HUES6 (cell line): Measurements from ENCODE around the gene NGFR.

Source experiments
- H3K27ac ChIP-seq: 2 replicates; pipeline ENCODE4 v1.7.0; 2013; ENCODE audit warnings: low read depth, mild to moderate bottlenecking, low read length, inconsistent platforms
- H3K27me3 ChIP-seq: 2 replicates; pipeline ENCODE4 v1.6.1; 2013; ENCODE audit warnings: low read length; ENCODE audit not compliant: control insufficient read depth, insufficient read depth
- H3K36me3 ChIP-seq: 2 replicates; pipeline ENCODE4 v1.6.1; 2013; ENCODE audit warnings: low read length; ENCODE audit not compliant: control insufficient read depth, insufficient read depth
- H3K4me1 ChIP-seq: 2 replicates; pipeline ENCODE4 v1.6.1; 2013; ENCODE audit warnings: low read length; ENCODE audit not compliant: control insufficient read depth, insufficient read depth
- H3K4me3 ChIP-seq: 2 replicates; pipeline ENCODE4 v1.5.1; 2013; ENCODE audit warnings: low read depth, low read length
- H3K9ac ChIP-seq: one replicate; pipeline ENCODE4 v1.6.1; 2013; ENCODE audit warnings: mild to moderate bottlenecking, low read length
- H3K9me3 ChIP-seq: 2 replicates; pipeline ENCODE4 v1.6.1; 2013; ENCODE audit warnings: low read depth, low read length; ENCODE audit not compliant: control insufficient read depth, insufficient read depth

Gene NGFR

GRCh38 chr17:49494986-49495841 lies at the start of gene NGFR:
Gene NGFR, plus strand, starts transcription at chr17:49495293. Its CDS starts 125 bp downstream, at chr17:49495418.
- Histone ChIP-seq H3K4me1 (peaks cover 31% of the 10 kb centered on the region), H3K36me3 (no peaks in the 10 kb centered on the region), H3K27ac (no peak within 1 kb of the TSS), H3K9me3 (no peaks in the 10 kb centered on the region), H3K27me3 (peaks cover 65% of the 10 kb centered on the region), H3K4me3 (peak within 1 kb of the TSS; percentile 83), H3K9ac (no peak within 1 kb of the TSS)

- no peak overlapping the region for H3K27ac ChIP-seq
- H3K27me3 ChIP-seq = peaks cover 7% of the 10 kb centered on the region; the same call in 1 of the 2 replicates
- no peak overlapping the region for H3K4me3 ChIP-seq
- H3K9ac ChIP-seq = no peak overlapping the region
- H3K36me3 ChIP-seq = no peaks in the 10 kb centered on the region
- peaks cover 13% of the 10 kb centered on the region; the same call in 1 of the 2 replicates for H3K4me1 ChIP-seq
- no peaks in the 10 kb centered on the region for H3K9me3 ChIP-seq
These were observed 49.5 kb upstream of the NGFR start for GRCh38 chr17:49445591-49445990.

GRCh38 chr17:49447628-49448302 lies 47.3 kb upstream of the NGFR start:
- Histone ChIP-seq H3K36me3 (no peaks in the 10 kb centered on the region), H3K9ac (no peak overlapping the region), H3K27me3 (peaks cover 4% of the 10 kb centered on the region; the same call in 1 of the 2 replicates), H3K4me3 (no peak overlapping the region), H3K27ac (no peak overlapping the region), H3K9me3 (no peaks in the 10 kb centered on the region), H3K4me1 (peaks cover 13% of the 10 kb centered on the region)

- Histone ChIP-seq H3K9ac (no peak overlapping the region), H3K4me3 (no peak overlapping the region), H3K36me3 (no peaks in the 10 kb centered on the region), H3K27me3 (no peaks in the 10 kb centered on the region), H3K4me1 (peaks cover 17% of the 10 kb centered on the region), H3K27ac (no peak overlapping the region), H3K9me3 (no peaks in the 10 kb centered on the region)
These were observed 44.9 kb upstream of the NGFR start for GRCh38 chr17:49450181-49450580.

GRCh38 chr17:49450735-49451134 lies 44.4 kb upstream of the NGFR start:
- H3K27me3 ChIP-seq = no peaks in the 10 kb centered on the region
- H3K9me3 ChIP-seq = no peaks in the 10 kb centered on the region
- peaks cover 17% of the 10 kb centered on the region for H3K4me1 ChIP-seq
- H3K36me3 ChIP-seq = no peaks in the 10 kb centered on the region
- no peak overlapping the region for H3K27ac ChIP-seq
- H3K4me3 ChIP-seq = no peak overlapping the region
- no peak overlapping the region for H3K9ac ChIP-seq

GRCh38 chr17:49452201-49452600 lies 42.9 kb upstream of the NGFR start:
- Histone ChIP-seq H3K27ac (no peak overlapping the region), H3K9me3 (no peaks in the 10 kb centered on the region), H3K36me3 (no peaks in the 10 kb centered on the region), H3K4me3 (no peak overlapping the region), H3K4me1 (peaks cover 18% of the 10 kb centered on the region), H3K27me3 (peaks cover 4% of the 10 kb centered on the region; the same call in 1 of the 2 replicates), H3K9ac (no peak overlapping the region)

- peaks cover 7% of the 10 kb centered on the region; the same call in 1 of the 2 replicates for H3K27me3 ChIP-seq
- H3K27ac ChIP-seq = no peak overlapping the region
- no peaks in the 10 kb centered on the region for H3K36me3 ChIP-seq
- no peak overlapping the region for H3K9ac ChIP-seq
- no peaks in the 10 kb centered on the region for H3K9me3 ChIP-seq
- H3K4me1 ChIP-seq = peaks cover 18% of the 10 kb centered on the region
- H3K4me3 ChIP-seq = no peak overlapping the region
These were observed 42.4 kb upstream of the NGFR start for GRCh38 chr17:49452661-49453060.

- H3K36me3 ChIP-seq = no peaks in the 10 kb centered on the region
- H3K27me3 ChIP-seq = peaks cover 7% of the 10 kb centered on the region; the same call in 1 of the 2 replicates
- no peak overlapping the region for H3K27ac ChIP-seq
- no peak overlapping the region for H3K9ac ChIP-seq
- H3K4me1 ChIP-seq = peaks cover 24% of the 10 kb centered on the region
- H3K9me3 ChIP-seq = no peaks in the 10 kb centered on the region
- H3K4me3 ChIP-seq = no peak overlapping the region
These were observed 41.0 kb upstream of the NGFR start for GRCh38 chr17:49454050-49454449.

GRCh38 chr17:49455272-49455861 lies 39.7 kb upstream of the NGFR start:
- H3K36me3 ChIP-seq = no peaks in the 10 kb centered on the region
- no peaks in the 10 kb centered on the region for H3K9me3 ChIP-seq
- H3K27me3 ChIP-seq = peaks cover 7% of the 10 kb centered on the region; the same call in 1 of the 2 replicates
- H3K27ac ChIP-seq = no peak overlapping the region
- H3K9ac ChIP-seq = no peak overlapping the region
- no peak overlapping the region for H3K4me3 ChIP-seq
- H3K4me1 ChIP-seq = peaks cover 37% of the 10 kb centered on the region

- Histone ChIP-seq H3K27ac (no peak overlapping the region), H3K9me3 (no peaks in the 10 kb centered on the region), H3K36me3 (no peaks in the 10 kb centered on the region), H3K4me1 (peaks cover 35% of the 10 kb centered on the region), H3K27me3 (peaks cover 11% of the 10 kb centered on the region), H3K9ac (no peak overlapping the region), H3K4me3 (no peak overlapping the region)
These were observed 38.7 kb upstream of the NGFR start for GRCh38 chr17:49456183-49456965.
